Muscle layer of duodenum (tissue), 2 donors: ENCODE results near the gene ABHD4.
A peak's percentile ranks its signal among the peaks of the same experiment; 100 is the strongest.
"Not testable (repeated sequence)": the region's sequence is repeated elsewhere in the genome, so short reads cannot be mapped to it uniquely, and the experiment has no call there.

Source experiments
- H3K27ac ChIP-seq: one replicate; pipeline ENCODE4 v1.7.0; 2013; ENCODE audit warnings: mild to moderate bottlenecking, low read length
- H3K27me3 ChIP-seq: one replicate; pipeline ENCODE4 v1.7.0; 2013; ENCODE audit warnings: low read depth, mild to moderate bottlenecking, control low read depth, low read length
- H3K36me3 ChIP-seq, 2 donors: one replicate each; pipeline ENCODE4 v1.7.0; 2013; ENCODE audit warnings: low read length in 2 of 2, control low read depth in 1 of 2, mild to moderate bottlenecking in 1 of 2; ENCODE audit not compliant: insufficient read depth in 2 of 2, control insufficient read depth in 1 of 2
- H3K4me1 ChIP-seq, 2 donors: one replicate each; pipeline ENCODE4 v1.7.0; 2013; ENCODE audit warnings: low read length in 2 of 2, mild to moderate bottlenecking in 2 of 2, control low read depth in 1 of 2, moderate library complexity in 1 of 2; ENCODE audit not compliant: insufficient read depth in 2 of 2, control insufficient read depth in 1 of 2
- H3K4me3 ChIP-seq, 2 donors: one replicate each; pipeline ENCODE4 v1.7.0; 2013; ENCODE audit warnings: low read length in 2 of 2, low read depth in 1 of 2, mild to moderate bottlenecking in 1 of 2
- H3K9me3 ChIP-seq, 2 donors: one replicate each; pipeline ENCODE4 v1.7.0; 2013; ENCODE audit warnings: low read length in 2 of 2, control low read depth in 1 of 2, mild to moderate bottlenecking in 1 of 2; ENCODE audit not compliant: control insufficient read depth in 1 of 2
- donor health status: healthy.

ABHD4 gene

DNA sequence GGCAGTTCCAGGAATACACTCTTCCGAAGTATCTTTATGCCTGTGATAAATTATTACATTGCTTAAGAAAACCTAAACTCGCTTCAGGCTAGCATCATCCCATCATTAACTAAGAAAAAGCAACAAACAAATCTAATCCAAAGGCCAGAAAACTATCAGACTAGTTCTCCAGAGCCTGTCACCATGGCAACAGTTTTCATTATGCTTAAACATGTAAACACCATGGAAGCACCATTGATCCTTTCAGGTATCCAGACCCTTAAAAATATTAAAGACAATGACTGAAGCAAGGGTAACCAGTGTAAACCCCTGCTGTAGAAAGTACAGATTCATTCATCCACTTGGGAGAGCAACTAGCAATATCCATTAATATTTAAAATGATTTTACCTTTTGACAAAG, 18.9 kb upstream of the ABHD4 start:
- Histone ChIP-seq H3K36me3 (peaks cover 8% of the 10 kb centered on the region in 2 donors), H3K27me3 (no peaks in the 10 kb centered on the region), H3K4me1 (no peaks in the 10 kb centered on the region), H3K9me3 (no peaks in the 10 kb centered on the region), H3K27ac (no peak overlapping the region), H3K4me3 (no peak overlapping the region)

DNA sequence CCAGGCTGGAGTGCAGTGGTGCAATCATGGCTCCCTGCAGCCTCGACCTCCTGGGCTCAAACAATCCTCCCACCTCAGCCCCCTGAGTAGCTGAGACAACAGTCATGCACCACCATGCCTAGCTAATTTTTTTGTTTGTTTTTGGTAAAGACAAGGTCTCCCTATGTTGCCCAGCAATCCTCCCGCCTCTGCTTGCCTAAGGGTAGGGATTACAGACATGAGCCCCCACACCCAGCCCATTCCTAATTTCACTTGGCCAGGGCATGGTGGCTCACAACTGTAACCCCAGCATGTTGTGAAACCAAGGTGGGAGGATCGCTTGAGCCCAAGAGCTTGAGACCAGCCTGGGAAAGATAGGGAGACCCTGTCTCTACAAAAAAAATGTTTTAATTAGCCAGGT, 18.2 kb upstream of the ABHD4 start:
- no peaks in the 10 kb centered on the region for H3K9me3 ChIP-seq
- H3K27me3 ChIP-seq: no peaks in the 10 kb centered on the region
- H3K27ac ChIP-seq: no peak overlapping the region
- no peak overlapping the region for H3K4me3 ChIP-seq
- peaks cover 1% of the 10 kb centered on the region in 2 donors for H3K36me3 ChIP-seq
- no peaks in the 10 kb centered on the region for H3K4me1 ChIP-seq

DNA sequence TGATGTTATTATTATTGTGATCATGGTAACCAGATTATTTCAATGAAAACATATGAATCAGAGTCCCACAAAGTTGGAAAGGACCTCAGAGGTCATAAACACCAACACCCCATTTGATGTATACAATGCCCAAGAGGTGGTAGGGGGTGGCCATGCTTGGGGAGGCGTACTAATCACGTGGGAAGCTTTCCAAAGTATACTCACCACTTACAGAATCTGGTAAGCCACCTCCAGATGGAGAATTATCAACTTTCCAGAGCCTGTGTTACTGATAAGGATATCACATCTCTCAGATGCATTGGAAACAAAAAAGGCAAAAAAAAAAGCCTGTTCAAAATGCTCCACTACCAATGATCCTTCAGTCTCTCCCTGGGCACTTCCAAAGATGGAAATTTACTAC, 17.5 kb upstream of the ABHD4 start:
- H3K4me3 ChIP-seq: no peak overlapping the region
- H3K4me1 ChIP-seq: peaks cover 0 to 4% of the 10 kb centered on the region in 2 donors
- H3K27ac ChIP-seq: no peak overlapping the region
- H3K9me3 ChIP-seq: no peaks in the 10 kb centered on the region
- no peaks in the 10 kb centered on the region for H3K36me3 ChIP-seq
- no peaks in the 10 kb centered on the region for H3K27me3 ChIP-seq

DNA sequence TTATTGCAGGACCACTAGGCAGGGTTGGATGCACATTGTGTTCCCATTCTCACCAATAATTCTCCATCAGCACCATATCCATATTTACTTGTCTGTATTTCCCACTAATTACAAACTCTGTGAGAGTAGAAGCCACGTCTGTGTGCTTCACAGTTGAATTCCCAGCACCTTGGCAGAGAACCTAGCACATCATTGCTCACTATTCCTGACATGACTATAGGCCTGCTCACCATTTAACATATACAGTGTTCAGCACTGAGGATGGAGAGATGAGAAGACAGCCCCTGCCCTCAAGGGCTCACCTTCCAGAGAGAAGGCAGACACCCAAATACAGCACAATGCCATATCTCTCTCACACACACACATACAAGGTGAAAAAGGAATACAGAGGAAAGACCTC, 14.1 kb upstream of the ABHD4 start:
- Histone ChIP-seq H3K27ac (no peak overlapping the region), H3K4me3 (no peak overlapping the region), H3K4me1 (peaks cover 14 to 25% of the 10 kb centered on the region in 2 donors), H3K27me3 (no peaks in the 10 kb centered on the region), H3K9me3 (no peaks in the 10 kb centered on the region), H3K36me3 (no peaks in the 10 kb centered on the region)

DNA sequence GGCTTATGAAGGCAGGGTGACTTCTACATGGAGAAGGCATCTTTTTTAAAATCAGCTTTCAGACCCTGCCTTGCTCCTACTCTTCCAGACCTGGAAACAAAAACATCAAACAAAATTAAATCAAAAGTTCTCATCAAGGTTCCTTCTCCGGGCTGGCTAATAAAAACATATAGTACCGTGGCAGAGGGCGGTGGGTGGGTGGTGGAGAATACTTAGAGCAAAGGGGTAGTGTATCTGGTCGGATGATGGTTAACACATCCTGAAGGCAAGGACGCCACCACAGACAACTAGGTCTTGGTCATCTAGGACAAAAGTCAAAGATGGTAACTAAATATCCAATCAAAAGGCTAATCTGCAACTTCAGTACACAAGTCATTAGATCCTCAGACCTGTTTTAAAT, 10.9 kb upstream of the ABHD4 start:
- H3K36me3 ChIP-seq: peaks cover 0 to 4% of the 10 kb centered on the region in 2 donors
- no peaks in the 10 kb centered on the region for H3K27me3 ChIP-seq
- H3K4me3 ChIP-seq: no peak overlapping the region
- no peaks in the 10 kb centered on the region for H3K9me3 ChIP-seq
- H3K27ac ChIP-seq: no peak overlapping the region
- peaks cover 17 to 34% of the 10 kb centered on the region in 2 donors for H3K4me1 ChIP-seq

DNA sequence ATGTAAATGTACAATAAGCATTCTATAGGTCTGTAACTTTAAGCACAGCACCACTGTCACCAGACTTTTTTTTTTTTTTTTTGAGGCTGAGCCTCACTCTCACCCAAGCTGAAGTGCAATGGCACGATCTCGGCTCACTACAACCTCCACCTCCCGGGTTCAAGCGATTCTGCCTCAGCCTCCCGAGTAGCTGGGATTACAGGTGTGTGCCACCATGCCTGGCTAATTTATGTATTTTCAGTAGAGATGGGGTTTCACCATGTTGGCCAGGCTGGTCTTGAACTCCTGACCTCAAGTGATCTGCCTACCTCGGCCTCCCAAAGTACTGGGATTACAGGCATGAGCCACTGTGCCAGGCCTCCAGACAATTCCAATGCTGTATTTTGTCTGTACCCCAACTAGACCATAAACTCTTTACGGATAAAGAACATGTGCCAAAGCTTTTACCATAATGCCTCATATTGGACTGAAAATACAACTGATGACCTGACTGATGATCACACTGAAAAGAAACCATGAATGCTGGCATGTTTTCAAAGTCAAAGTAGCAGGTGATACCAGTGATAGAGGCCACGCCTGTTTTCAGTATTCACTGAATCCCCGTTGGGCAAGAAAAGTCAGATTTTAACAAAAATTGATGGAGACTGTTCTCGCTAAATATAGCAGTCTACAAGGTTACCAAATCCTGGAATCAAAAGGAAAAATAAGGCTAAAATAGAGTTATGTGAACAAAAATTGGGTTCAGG, 10.2 kb upstream of the ABHD4 start:
- Histone ChIP-seq H3K27ac (peak overlapping the region; percentile 99), H3K4me1 (peaks cover 17 to 34% of the 10 kb centered on the region in 2 donors), H3K4me3 (peak overlapping the region; percentile 76 to 97)
- H3K9me3 ChIP-seq, H3K36me3 ChIP-seq, H3K27me3 ChIP-seq: not testable (repeated sequence)

DNA sequence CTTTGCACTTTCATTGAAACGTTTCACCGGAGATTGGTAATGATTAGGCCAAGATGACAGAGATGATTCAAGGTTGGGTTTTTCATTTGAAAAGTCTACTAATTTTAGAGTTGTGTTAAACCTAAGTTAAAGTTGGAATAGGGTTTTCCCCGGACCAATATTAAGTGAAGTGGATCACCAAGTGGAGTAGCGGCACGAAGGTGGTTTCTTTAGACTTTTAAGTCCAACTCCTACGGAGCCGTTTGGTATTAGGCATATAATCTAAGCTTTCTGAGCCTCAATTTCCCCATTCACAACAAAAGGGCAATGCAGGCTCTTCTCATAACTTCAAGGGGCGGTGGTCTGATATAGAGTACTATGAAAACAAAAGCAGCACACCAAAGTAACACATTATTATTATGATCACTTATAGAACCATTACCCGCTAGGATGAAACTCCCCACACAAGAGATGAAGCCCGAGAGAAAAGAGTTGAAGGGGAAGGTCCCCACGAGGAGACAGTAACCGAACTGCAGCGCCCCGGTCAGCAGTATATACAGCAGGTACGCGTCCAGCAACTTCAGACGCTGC, 9.5 kb upstream of the ABHD4 start:
- peaks cover 17 to 34% of the 10 kb centered on the region in 2 donors for H3K4me1 ChIP-seq
- H3K9me3 ChIP-seq: no peaks in the 10 kb centered on the region
- peak overlapping the region; percentile 99 for H3K27ac ChIP-seq
- peak overlapping the region; percentile 76 to 97 for H3K4me3 ChIP-seq
- peaks cover 0 to 4% of the 10 kb centered on the region in 2 donors for H3K36me3 ChIP-seq
- no peaks in the 10 kb centered on the region for H3K27me3 ChIP-seq

DNA sequence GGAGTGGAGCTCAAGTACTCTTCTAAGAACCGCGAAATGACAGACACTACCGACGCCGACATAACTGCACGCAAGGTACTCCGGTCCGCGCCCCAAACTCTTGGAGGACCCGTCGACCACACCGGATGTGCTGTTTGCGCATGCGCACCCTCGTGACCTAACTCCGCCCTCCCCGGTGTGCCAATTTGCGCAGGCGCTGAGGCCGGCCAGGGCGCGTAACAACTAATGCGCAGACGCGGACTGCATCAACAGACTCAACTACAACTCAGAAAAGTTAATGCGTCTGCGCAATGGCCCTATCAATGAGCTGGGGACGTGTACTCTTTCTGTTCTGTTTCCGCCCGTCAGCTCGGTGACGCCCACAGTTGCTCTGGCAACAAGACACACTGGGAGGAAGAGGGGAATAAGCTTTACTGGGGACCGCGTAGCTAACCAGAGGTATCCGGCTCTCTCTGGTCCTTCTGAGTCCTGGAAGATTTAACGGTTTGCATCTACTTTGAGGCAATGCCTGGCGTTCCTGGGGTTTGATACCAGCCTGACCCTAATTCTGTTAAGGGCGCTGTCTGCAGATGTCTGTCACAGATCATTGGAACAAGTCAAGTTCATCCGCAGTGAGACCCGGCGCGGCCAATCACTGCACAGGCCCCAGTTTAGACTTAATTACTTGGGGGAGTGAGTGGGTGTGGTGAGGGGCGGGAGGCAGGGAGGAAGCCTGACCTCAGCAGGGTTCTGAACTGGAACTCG, 8.8 kb upstream of the ABHD4 start, which contains the start of gene DAD1:
Gene DAD1, minus strand, starts transcription at position 129 of the 744 bp plus-strand sequence. Its CDS starts 67 bp downstream, at position 62.
- H3K4me3 ChIP-seq: peak within 1 kb of the TSS; percentile 76 to 97
- peak within 1 kb of the TSS; percentile 99 for H3K27ac ChIP-seq
- H3K9me3 ChIP-seq: no peaks in the 10 kb centered on the region
- H3K27me3 ChIP-seq: no peaks in the 10 kb centered on the region
- peaks cover 0 to 4% of the 10 kb centered on the region in 2 donors for H3K36me3 ChIP-seq
- H3K4me1 ChIP-seq: peaks cover 17 to 34% of the 10 kb centered on the region in 2 donors

DNA sequence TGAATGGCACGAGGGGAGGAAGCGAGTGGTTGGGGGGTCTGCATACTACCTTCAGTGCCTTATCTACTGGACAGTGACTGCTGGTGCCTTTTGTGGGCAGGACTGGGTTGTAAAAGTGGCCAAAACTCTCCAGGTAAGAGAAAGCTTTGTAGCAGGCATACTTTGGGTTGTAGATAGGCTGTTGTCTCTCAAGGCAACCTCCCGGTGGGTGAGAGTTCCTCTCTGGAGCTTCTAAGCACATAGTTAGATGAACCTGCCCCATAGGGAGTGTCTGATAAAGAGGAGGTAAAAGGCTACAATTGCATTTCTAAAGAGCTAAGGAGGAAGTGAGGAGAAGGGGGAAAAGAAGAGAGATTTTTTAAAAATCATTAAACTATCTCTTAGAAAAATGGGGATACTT, 4.9 kb upstream of the ABHD4 start:
- H3K27ac ChIP-seq: no peak overlapping the region
- H3K27me3 ChIP-seq: no peaks in the 10 kb centered on the region
- H3K4me3 ChIP-seq: no peak overlapping the region
- peaks cover 0 to 4% of the 10 kb centered on the region in 2 donors for H3K36me3 ChIP-seq
- H3K4me1 ChIP-seq: peaks cover 4 to 16% of the 10 kb centered on the region in 2 donors
- H3K9me3 ChIP-seq: no peaks in the 10 kb centered on the region

DNA sequence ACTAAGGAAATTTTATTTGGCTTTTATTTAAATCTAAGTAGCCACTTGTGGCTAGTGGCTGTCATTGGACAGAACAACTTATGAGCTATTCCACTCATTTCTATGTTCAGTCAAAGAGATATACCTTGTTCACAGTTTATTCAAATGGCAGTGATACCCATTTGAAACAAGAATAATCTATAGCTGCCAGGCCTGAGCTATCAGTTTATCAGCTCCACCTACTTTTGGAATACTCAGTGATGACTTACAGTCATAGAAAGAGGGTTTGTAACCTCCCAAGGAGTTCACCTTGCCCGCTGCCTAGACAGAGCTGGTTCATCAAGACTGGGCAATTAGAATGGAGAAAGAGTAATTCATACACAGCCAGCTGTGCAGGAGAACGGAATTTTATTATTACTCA, 4.5 kb upstream of the ABHD4 start:
- H3K27ac ChIP-seq: no peak overlapping the region
- H3K4me3 ChIP-seq: no peak overlapping the region
- no peaks in the 10 kb centered on the region for H3K9me3 ChIP-seq
- no peaks in the 10 kb centered on the region for H3K27me3 ChIP-seq
- H3K36me3 ChIP-seq: peaks cover 0 to 4% of the 10 kb centered on the region in 2 donors
- peaks cover 3 to 12% of the 10 kb centered on the region in 2 donors for H3K4me1 ChIP-seq

DNA sequence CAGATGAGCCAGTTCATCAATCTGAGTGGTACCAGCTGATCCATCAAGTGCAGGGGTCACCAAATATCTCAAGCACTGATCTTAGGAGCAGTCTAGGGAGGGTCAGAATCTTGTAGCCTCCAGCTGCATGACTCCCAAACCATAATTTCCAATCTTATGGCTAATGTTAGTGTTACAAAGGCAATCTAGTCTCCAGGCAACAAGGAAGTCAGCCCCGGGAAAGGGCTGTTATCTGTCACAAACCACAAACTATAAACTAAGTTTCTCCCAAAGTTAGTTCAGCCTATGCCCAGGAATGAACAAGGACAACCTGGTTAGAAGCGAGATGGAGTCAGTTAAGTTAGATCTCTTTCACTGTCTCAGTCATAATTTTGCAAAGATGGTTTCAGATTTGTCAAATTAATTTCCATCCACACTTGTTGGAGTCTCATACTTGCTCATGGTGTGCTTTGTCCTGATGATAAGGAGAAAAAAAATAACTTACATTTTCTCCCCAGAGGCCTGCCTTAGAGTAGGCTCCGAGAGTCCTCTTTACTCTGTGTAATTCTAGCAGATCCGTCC, 3.9 kb upstream of the ABHD4 start:
- peaks cover 5 to 17% of the 10 kb centered on the region in 2 donors for H3K4me1 ChIP-seq
- H3K36me3 ChIP-seq: peaks cover 0 to 4% of the 10 kb centered on the region in 2 donors
- H3K27ac ChIP-seq: no peak overlapping the region
- H3K9me3 ChIP-seq: no peaks in the 10 kb centered on the region
- H3K4me3 ChIP-seq: no peak overlapping the region
- no peaks in the 10 kb centered on the region for H3K27me3 ChIP-seq
